Adipocyte (in vitro differentiated cells): ENCODE measurements around the gene IDE.

ENCODE experiments used
- DNase-seq: peaks from one replicate; pipeline ENCODE4 v3.0.0-alpha.2; 2015; ENCODE audit warnings: low read depth
- H3K27me3 ChIP-seq: replicated peaks from 2 replicates; pipeline ENCODE4 v1.7.0; 2013; ENCODE audit warnings: mild to moderate bottlenecking, low read length, moderate library complexity; ENCODE audit not compliant: control insufficient read depth, insufficient read depth
- H3K36me3 ChIP-seq: 2 replicates; pipeline ENCODE4 v1.7.0; 2013; ENCODE audit warnings: low read length, mild to moderate bottlenecking, moderate library complexity; ENCODE audit not compliant: control insufficient read depth, insufficient read depth, severe bottlenecking
- H3K4me1 ChIP-seq: 2 replicates; pipeline ENCODE4 v1.7.0; 2013; ENCODE audit warnings: mild to moderate bottlenecking, low read length, moderate library complexity; ENCODE audit not compliant: control insufficient read depth, insufficient read depth
- H3K4me3 ChIP-seq: 2 replicates; pipeline ENCODE4 v1.7.0; 2013; ENCODE audit warnings: mild to moderate bottlenecking, low read length, moderate library complexity
- H3K9ac ChIP-seq: 2 replicates; pipeline ENCODE4 v1.7.0; 2013; ENCODE audit warnings: mild to moderate bottlenecking, low read length, moderate library complexity
- H3K9me3 ChIP-seq: 2 replicates; pipeline ENCODE4 v1.7.0; 2013; ENCODE audit warnings: mild to moderate bottlenecking, low read length, moderate library complexity; ENCODE audit not compliant: control insufficient read depth

Gene IDE

DNA sequence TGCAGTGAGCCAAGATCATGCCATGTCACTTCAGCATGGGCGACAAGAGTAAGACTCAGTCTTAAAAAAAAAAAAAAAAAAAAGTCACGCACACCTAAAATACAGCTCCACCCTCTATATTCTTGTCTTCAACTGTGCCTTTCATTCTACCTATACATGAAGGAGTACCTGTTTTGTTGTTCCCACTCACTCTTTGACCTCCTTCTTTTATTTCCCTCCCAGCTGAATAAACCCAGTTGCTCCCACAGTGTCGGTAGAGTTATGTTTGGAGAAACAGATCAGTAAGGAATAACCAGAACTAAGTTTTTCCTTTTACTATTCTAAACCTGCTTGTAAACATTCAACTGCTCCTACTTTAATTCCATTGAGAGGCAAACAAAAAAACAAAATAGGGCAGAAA, 50.3 kb downstream of the IDE start:
- no peak for DNase-seq
- no peaks in the 10 kb centered on the region for H3K9me3 ChIP-seq
- no peak overlapping the region for H3K9ac ChIP-seq
- no peak overlapping the region for H3K4me3 ChIP-seq
- no peaks in the 10 kb centered on the region for H3K27me3 ChIP-seq
- H3K4me1 ChIP-seq = no peaks in the 10 kb centered on the region
- H3K36me3 ChIP-seq = peaks cover 22% of the 10 kb centered on the region

DNA sequence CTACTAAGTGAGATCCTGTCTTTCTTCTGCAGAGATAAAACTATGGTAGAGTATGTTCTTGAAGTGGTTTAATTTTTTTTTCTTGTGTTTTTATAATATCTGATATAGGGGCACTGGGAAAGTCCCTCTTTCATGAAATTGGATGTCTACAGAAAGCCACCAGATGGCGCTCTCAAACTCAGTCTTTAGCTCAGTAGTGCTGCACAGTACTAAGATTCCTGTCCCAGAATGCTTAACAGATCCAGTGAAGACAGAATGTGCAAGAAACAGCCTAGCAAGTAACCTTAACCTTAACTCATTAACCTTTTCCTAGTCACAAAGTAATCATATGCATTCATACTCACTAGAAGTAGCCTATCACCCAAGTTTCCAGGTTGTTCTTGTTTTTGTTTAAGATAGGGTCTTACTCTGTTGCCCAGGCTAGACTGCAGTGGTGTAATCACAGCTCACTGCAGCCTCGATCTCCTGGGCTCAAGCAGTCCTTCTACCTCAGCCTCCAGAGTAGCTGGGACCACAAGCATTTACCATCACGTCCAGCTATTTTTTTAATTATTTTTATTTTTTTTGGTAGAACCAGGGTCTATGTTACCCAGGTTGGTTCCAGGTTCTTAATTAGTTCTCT, 56.7 kb downstream of the IDE start:
- Histone ChIP-seq H3K9me3 (no peaks in the 10 kb centered on the region), H3K36me3 (peaks cover 36% of the 10 kb centered on the region), H3K4me1 (no peaks in the 10 kb centered on the region), H3K4me3 (no peak overlapping the region), H3K27me3 (no peaks in the 10 kb centered on the region), H3K9ac (no peak overlapping the region)
- DNase-seq = peak; percentile 93

DNA sequence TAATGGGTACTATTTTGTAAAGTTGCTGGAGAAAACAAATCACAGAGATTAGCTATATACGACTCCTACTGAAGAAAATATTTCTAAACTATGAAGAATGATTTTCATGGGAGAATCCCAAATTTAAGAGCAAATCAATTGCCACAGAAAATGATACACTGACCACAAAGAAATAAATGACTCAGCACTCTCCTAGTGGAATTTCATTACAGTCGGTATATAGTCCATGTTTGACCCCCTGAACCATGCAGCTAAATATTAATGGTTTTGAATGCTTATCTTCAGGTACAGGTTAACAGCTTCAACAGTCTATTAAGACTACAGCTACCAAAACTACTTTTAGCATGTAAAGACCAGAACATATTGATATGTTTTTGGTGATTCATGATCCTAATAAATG, 65.0 kb downstream of the IDE start:
- H3K4me1 ChIP-seq = peaks cover 4% of the 10 kb centered on the region
- H3K36me3 ChIP-seq = peaks cover 65% of the 10 kb centered on the region
- no peaks in the 10 kb centered on the region for H3K27me3 ChIP-seq
- DNase-seq = no peak
- H3K9me3 ChIP-seq = no peaks in the 10 kb centered on the region
- H3K4me3 ChIP-seq = no peak overlapping the region
- H3K9ac ChIP-seq = no peak overlapping the region

DNA sequence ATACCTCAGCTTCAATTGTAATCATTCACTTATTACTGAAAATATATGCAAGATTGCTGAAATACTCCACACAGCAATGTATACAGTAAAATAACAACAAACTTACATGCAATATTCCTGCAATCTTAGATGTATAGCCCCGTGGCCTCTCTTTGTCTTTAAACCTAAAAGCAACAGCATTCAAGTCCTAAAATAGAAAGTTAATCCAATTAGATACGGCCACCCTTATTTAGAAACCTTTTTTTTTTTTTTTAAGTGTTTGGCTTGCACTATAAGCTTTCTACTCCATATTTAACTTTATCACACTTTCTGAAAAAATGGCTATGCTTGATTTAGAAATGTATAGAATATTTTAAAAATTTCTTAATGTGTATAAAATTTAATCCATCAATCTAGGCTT, 67.6 kb downstream of the IDE start:
- Histone ChIP-seq H3K9ac (no peak overlapping the region), H3K9me3 (no peaks in the 10 kb centered on the region), H3K4me1 (no peaks in the 10 kb centered on the region), H3K36me3 (peaks cover 62% of the 10 kb centered on the region), H3K4me3 (no peak overlapping the region), H3K27me3 (no peaks in the 10 kb centered on the region)
- DNase-seq = no peak

DNA sequence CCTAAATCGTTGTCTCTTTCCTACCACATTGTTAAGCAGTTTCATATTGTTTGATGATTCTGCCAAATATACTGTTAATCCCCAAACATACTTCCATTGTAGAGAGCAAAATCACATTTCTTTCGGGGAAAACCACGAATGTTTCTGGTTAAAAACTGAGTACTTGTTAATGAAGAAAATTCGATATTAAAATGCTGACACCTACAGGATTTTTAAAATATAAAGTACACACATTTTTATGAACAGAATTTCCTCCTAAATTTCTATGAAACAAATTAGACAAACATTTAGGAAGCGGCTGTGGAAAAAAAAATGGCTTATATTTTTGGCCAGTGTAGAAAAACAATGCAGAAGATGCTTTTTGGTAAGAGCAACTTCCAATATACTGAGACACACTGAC, 68.8 kb downstream of the IDE start:
- no peak for DNase-seq
- Histone ChIP-seq H3K36me3 (peaks cover 63% of the 10 kb centered on the region), H3K9me3 (no peaks in the 10 kb centered on the region), H3K27me3 (no peaks in the 10 kb centered on the region), H3K9ac (no peak overlapping the region), H3K4me3 (no peak overlapping the region), H3K4me1 (no peaks in the 10 kb centered on the region)

DNA sequence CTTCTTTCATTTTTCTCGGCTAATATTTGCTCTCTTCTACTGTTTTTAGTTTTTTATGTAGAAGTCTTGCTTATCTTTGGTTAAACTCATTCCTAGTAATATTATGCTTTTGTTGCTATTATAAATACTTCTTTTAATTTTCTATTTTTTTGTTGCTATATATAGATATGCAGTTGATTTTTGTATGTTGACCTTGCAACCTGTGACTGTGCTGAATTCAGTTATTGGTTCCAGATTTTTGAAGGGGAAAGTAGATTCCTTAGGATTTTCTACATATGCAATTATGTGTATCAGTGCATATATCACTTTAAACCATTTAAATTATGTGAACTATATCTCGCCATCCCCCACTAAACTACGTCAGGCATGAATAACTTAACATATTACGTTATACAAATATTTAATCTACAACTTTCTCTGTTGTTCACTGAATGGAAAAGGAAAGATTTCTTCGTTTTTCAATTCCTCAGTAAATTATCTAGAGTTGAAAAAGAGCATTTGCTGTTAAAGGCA, 71.5 kb downstream of the IDE start:
- Histone ChIP-seq H3K27me3 (no peaks in the 10 kb centered on the region), H3K4me3 (no peak overlapping the region), H3K4me1 (no peaks in the 10 kb centered on the region), H3K9me3 (no peaks in the 10 kb centered on the region), H3K9ac (no peak overlapping the region), H3K36me3 (peaks cover 52% of the 10 kb centered on the region)
- peak; percentile 34 for DNase-seq

DNA sequence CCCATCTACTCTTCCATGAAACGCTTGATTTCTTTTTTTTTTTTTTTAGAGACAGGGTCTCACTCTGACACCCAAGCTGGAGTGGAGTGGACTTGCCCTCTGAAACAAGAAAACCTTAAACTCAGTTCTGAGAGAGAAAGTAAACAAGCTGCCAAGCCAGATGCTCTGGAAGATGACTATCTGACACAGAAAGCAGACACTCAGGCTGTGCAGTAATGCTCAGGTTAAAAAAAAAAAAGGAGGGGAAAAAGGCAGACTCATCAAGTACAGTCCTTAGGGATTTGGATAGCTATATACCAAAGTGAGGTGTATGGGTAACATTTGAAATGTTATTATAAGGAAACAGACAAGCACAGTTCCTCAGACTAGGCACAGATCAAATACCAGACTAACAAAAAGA, 80.5 kb downstream of the IDE start:
- H3K4me1 ChIP-seq = no peaks in the 10 kb centered on the region

DNA sequence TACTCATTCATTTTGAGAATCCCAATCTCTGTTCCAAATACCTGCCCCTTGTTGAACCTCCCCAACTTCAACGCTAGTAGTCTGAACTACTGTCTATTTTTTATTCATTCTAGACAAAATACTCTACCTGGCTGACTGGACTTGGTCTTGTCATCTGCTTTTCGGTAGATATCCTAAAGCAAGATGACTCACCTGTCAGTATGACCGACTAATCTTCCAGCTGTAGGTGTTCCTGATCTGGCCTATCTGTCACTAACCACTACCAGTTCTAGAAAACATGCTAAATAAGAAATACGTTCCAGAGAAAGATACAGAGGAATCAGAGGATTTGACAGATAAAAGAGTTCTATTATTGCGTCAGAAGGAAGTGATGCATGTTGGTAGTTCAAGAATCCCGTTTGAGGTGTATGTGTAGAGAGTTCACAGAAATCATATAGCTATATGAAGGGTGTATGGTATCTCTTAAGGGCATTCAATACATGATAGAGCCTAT, 81.1 kb downstream of the IDE start:
- Histone ChIP-seq H3K9me3 (no peaks in the 10 kb centered on the region), H3K9ac (no peak overlapping the region), H3K27me3 (no peaks in the 10 kb centered on the region), H3K36me3 (peaks cover 56% of the 10 kb centered on the region), H3K4me3 (no peak overlapping the region), H3K4me1 (no peaks in the 10 kb centered on the region)
- no peak for DNase-seq

More for the DNA sequence above, 80.5 kb downstream of the IDE start:
- Histone ChIP-seq H3K4me3 (no peak overlapping the region), H3K36me3 (peaks cover 50% of the 10 kb centered on the region), H3K9ac (no peak overlapping the region), H3K27me3 (no peaks in the 10 kb centered on the region), H3K9me3 (no peaks in the 10 kb centered on the region)
- no peak for DNase-seq

DNA sequence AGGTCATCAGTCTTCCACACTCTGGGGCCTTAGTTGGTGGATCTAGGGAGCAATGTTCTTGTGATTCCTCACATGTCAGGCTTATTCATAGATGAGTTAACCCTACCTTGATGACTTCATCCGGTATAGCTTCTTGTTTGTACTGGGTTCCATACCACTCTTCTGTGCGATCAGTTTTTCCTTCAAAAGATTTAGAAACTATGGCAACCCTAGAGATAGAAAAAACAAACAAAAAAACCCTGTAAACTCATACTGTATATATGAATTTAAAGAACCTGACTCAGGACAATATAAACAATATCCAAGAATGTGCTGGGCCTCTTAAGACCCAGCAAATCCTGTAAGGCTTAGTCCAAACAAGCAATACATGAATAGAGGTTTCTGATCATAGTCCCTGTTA, 83.5 kb downstream of the IDE start:
- no peak overlapping the region for H3K4me3 ChIP-seq
- DNase-seq = no peak
- H3K36me3 ChIP-seq = peaks cover 71% of the 10 kb centered on the region
- no peaks in the 10 kb centered on the region for H3K9me3 ChIP-seq
- no peaks in the 10 kb centered on the region for H3K27me3 ChIP-seq
- no peaks in the 10 kb centered on the region for H3K4me1 ChIP-seq
- no peak overlapping the region for H3K9ac ChIP-seq

DNA sequence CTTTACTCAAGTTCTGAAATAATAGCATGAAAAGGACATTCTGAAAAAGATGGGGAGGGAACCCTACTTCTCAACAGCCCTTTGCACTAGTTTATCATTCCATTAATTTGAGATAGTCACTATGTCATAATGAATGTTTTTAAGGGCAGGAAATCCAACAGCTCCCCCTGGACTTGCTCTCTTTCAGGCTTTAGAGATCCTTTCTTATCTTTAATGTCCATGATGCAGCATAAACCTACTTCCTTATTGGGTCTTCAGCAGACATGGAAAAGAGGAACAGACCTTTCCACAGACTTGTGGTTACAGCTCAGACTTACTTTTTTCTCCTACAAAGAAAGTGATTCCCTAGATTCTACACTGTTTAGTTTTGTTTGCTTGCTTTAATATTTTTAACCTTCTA, 87.3 kb downstream of the IDE start:
- no peaks in the 10 kb centered on the region for H3K4me1 ChIP-seq
- no peak overlapping the region for H3K9ac ChIP-seq
- no peaks in the 10 kb centered on the region for H3K27me3 ChIP-seq
- no peaks in the 10 kb centered on the region for H3K9me3 ChIP-seq
- H3K4me3 ChIP-seq = no peak overlapping the region
- DNase-seq = no peak
- peaks cover 87% of the 10 kb centered on the region for H3K36me3 ChIP-seq

DNA sequence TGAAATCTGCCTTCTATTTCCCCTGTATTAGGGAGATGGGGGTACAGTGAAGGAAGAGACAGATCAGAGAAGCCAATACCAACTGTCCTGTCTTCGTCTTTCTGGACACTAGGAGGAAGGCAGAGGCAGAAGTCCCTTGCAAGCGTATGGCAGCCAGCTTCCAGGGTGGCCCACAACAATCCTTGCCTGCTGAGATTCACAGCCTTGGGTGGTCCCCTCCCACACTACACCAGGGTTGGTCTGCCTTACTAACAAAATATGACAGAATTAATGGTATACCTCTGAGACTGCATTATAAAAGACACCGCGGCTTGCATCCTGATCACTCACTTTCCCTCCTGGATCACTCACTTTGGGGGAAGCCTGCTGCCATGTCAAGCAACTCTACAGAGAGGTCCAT, 90.4 kb downstream of the IDE start:
- H3K9ac ChIP-seq = no peak overlapping the region
- peaks cover 93% of the 10 kb centered on the region for H3K36me3 ChIP-seq
- H3K4me1 ChIP-seq = no peaks in the 10 kb centered on the region
- no peak overlapping the region for H3K4me3 ChIP-seq
- no peaks in the 10 kb centered on the region for H3K27me3 ChIP-seq
- no peaks in the 10 kb centered on the region for H3K9me3 ChIP-seq
- DNase-seq = no peak

DNA sequence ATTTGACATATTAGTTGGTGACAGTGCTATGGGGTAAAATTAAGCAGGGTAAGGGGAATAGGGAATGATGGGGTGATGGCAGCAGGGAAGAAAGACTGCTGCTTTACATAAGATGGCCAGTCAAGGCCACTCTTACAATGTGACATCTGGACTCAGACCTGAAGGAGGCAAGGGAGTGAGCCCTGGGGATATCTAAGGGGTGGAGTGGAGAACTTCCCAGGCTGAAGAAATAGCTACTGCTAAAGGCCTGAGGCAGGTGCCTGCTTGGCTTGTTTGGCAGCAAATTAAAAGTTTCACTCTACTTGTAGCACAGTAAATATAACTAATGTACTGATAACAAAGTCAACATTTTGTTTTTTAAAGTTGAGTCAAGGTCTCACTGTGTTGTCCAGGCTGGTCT, 93.5 kb downstream of the IDE start:
- Histone ChIP-seq H3K9me3 (no peaks in the 10 kb centered on the region), H3K9ac (no peak overlapping the region), H3K36me3 (peaks cover 85% of the 10 kb centered on the region), H3K4me3 (no peak overlapping the region), H3K27me3 (no peaks in the 10 kb centered on the region), H3K4me1 (no peaks in the 10 kb centered on the region)
- DNase-seq = no peak
